Osteoblast (primary cell): Measurements from ENCODE around the gene ZNF8. TPM values are rescaled to one million over a fixed set of nuclear protein-coding genes. Genes with fewer than 3 reads are reported as not detected.

Source experiments
- DNase-seq: peaks from one replicate; pipeline ENCODE4 v3.0.0; 2011; ENCODE audit warnings: low spot score, mixed read lengths; ENCODE audit not compliant: insufficient read length; ENCODE audit errors: missing footprints
- H2AFZ ChIP-seq: 2 replicates; pipeline ENCODE4 v1.6.0; 2011; ENCODE audit warnings: mild to moderate bottlenecking, low read length
- H3K27ac ChIP-seq: 2 replicates; pipeline ENCODE4 v1.5.1; 2011; ENCODE audit warnings: mild to moderate bottlenecking, low read depth, low read length, moderate library complexity
- H3K27me3 ChIP-seq: 2 replicates; pipeline ENCODE4 v1.6.0; 2012; ENCODE audit warnings: mild to moderate bottlenecking, control low read depth, inconsistent platforms, low read length, moderate library complexity; ENCODE audit not compliant: insufficient read depth
- H3K36me3 ChIP-seq: 2 replicates; pipeline ENCODE4 v1.5.1; 2011; ENCODE audit warnings: mild to moderate bottlenecking, low read length, control low read depth, moderate library complexity; ENCODE audit not compliant: insufficient read depth
- H3K4me1 ChIP-seq: 2 replicates; pipeline ENCODE4 v1.5.1; 2011; ENCODE audit warnings: mild to moderate bottlenecking, low read length, control low read depth, moderate library complexity; ENCODE audit not compliant: insufficient read depth
- H3K4me2 ChIP-seq: 2 replicates; pipeline ENCODE4 v1.6.0; 2011; ENCODE audit warnings: mild to moderate bottlenecking, low read length; ENCODE audit not compliant: insufficient read depth
- H3K4me3 ChIP-seq: fragments of 200-600 bp; sonication (generic); 3 replicates; pipeline ENCODE4 v1.5.1; 2012; ENCODE audit warnings: mild to moderate bottlenecking, low read length, inconsistent platforms; ENCODE audit not compliant: insufficient read depth
- H3K79me2 ChIP-seq: 2 replicates; pipeline ENCODE4 v1.6.0; 2012; ENCODE audit warnings: mild to moderate bottlenecking, low read length, control low read depth, inconsistent platforms; ENCODE audit not compliant: insufficient read depth
- H3K9me3 ChIP-seq: 2 replicates; pipeline ENCODE4 v1.5.1; 2011; ENCODE audit warnings: low read depth, low read length, control low read depth
- H4K20me1 ChIP-seq: 2 replicates; pipeline ENCODE4 v1.6.0; 2012; ENCODE audit warnings: mild to moderate bottlenecking, low read length, control low read depth; ENCODE audit not compliant: insufficient read depth
- CTCF ChIP-seq: IDR thresholded peaks from 2 replicates; pipeline ENCODE4 v1.5.1; 2011; ENCODE audit warnings: mild to moderate bottlenecking, low read depth, low read length, moderate library complexity; ENCODE audit errors: extremely low read depth
- total RNA-seq: library from RNA; depleted of rRNA; stranded (reverse); fragments of >200 nt; gene quantifications from 2 replicates; pipeline ENCODE4 v1.2.3, GENCODE V29; 2012

The ZNF8 gene
- total RNA-seq, 1 donor = 8.7 TPM

DNA sequence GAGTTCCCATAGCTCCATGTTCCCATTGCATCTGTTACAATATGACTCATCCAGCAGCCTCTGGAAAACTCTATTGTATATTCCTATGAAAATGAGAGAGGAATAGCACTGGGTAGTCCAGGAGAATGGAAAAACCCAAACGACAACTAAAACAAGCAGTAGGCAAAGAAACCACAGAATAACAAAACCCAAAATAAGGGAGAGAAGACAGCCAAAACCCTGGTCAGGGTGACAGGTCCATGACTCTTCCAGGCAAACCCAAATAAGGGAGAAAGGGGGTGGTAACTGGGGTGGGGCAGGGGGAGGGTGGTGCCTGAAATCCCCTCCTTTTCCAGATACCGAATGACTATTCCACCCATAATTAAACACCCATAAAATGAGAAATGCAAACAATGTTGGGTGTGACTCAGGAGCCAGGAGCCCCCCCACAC lies 4.0 kb upstream of the ZNF8 start:
- Histone ChIP-seq H3K4me2 (peak overlapping the region; percentile 60), H2AFZ (no peak overlapping the region), H3K9me3 (peaks cover 11% of the 10 kb centered on the region), H3K4me1 (peaks cover 19% of the 10 kb centered on the region), H3K27me3 (no peaks in the 10 kb centered on the region), H4K20me1 (no peaks in the 10 kb centered on the region), H3K36me3 (peaks cover 19% of the 10 kb centered on the region), H3K27ac (peak overlapping the region; percentile 47), H3K79me2 (peaks cover 54% of the 10 kb centered on the region), H3K4me3 (peak overlapping the region; percentile 40)
- no peak for TF ChIP-seq CTCF
- peak; percentile 82 for DNase-seq

GRCh38 chr19:58275564-58275963 lies 3.2 kb upstream of the ZNF8 start:
- peaks cover 23% of the 10 kb centered on the region for H3K4me1 ChIP-seq
- H4K20me1 ChIP-seq = peaks cover 7% of the 10 kb centered on the region
- peaks cover 7% of the 10 kb centered on the region for H3K9me3 ChIP-seq
- H3K36me3 ChIP-seq = peaks cover 22% of the 10 kb centered on the region
- no peak overlapping the region for H2AFZ ChIP-seq
- no peak for TF ChIP-seq CTCF
- H3K4me2 ChIP-seq = peak overlapping the region; percentile 60
- H3K79me2 ChIP-seq = peaks cover 58% of the 10 kb centered on the region
- no peaks in the 10 kb centered on the region for H3K27me3 ChIP-seq
- no peak for DNase-seq
- H3K27ac ChIP-seq = peak overlapping the region; percentile 18
- H3K4me3 ChIP-seq = peak overlapping the region; percentile 40

DNA sequence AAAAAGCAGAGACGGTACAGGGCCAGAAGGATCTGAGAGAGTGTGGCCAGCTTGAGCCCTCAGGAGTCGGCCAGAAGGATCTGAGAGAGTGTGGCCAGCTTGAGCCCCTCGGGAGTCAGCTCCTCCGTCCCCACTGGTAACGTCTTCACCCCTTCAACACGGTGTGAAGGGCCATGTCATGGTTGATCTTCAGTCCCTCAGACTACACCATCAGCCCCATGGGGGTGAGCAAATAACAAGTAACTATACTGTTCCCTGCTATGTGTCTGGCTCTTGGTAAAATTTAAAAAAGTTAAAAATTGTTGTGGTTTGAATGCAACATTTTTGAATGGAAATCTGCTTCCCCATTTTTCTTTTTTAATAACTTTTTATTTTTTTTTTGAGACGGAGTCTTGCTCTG lies 1.6 kb upstream of the ZNF8 start:
- H3K9me3 ChIP-seq = no peaks in the 10 kb centered on the region
- H3K36me3 ChIP-seq = peaks cover 21% of the 10 kb centered on the region
- no peak for TF ChIP-seq CTCF
- DNase-seq = no peak
- H3K4me3 ChIP-seq = no peak overlapping the region
- H3K4me2 ChIP-seq = no peak overlapping the region
- H2AFZ ChIP-seq = no peak overlapping the region
- H4K20me1 ChIP-seq = peaks cover 16% of the 10 kb centered on the region
- peaks cover 60% of the 10 kb centered on the region for H3K79me2 ChIP-seq
- H3K27me3 ChIP-seq = no peaks in the 10 kb centered on the region
- peaks cover 23% of the 10 kb centered on the region for H3K4me1 ChIP-seq
- no peak overlapping the region for H3K27ac ChIP-seq

- Histone ChIP-seq H3K27me3 (no peaks in the 10 kb centered on the region), H3K4me3 (peak overlapping the region; percentile 94), H3K4me1 (peaks cover 23% of the 10 kb centered on the region), H3K4me2 (peak overlapping the region; percentile 85), H3K79me2 (peaks cover 62% of the 10 kb centered on the region), H4K20me1 (peaks cover 19% of the 10 kb centered on the region), H2AFZ (peak overlapping the region; percentile 91), H3K36me3 (peaks cover 18% of the 10 kb centered on the region), H3K9me3 (no peaks in the 10 kb centered on the region), H3K27ac (peak overlapping the region; percentile 95)
- no peak for DNase-seq
- TF ChIP-seq CTCF = no peak
Observed at GRCh38 chr19:58277748-58278540, 811 bp upstream of the ZNF8 start.
